Nephron (organoid): Measurements from ENCODE around the gene RGS12.

ENCODE experiments used
- H3K27ac Mint-ChIP-seq, 3 experiments: 2 replicates each; pipeline ENCODE4 v1.8.0; 2020; ENCODE audit warnings: mixed read lengths in 3 of 3, mild to moderate bottlenecking in 2 of 3, moderate library complexity in 1 of 3
- H3K27me3 Mint-ChIP-seq: 2 replicates; pipeline ENCODE4 v1.8.0; 2021; ENCODE audit warnings: low read depth, mild to moderate bottlenecking, moderate library complexity, mixed read lengths
- H3K36me3 Mint-ChIP-seq: 2 replicates; pipeline ENCODE4 v1.8.0; 2020; ENCODE audit warnings: low read depth, mixed read lengths
- H3K4me1 Mint-ChIP-seq: 2 replicates; pipeline ENCODE4 v1.8.0; 2020; ENCODE audit warnings: mixed read lengths
- H3K4me3 Mint-ChIP-seq, 3 experiments: 2 replicates each; pipeline ENCODE4 v1.8.0; 2020; ENCODE audit warnings: mild to moderate bottlenecking in 3 of 3, mixed read lengths in 3 of 3, moderate library complexity in 2 of 3
- H3K9me3 Mint-ChIP-seq: 2 replicates; pipeline ENCODE4 v1.8.0; 2020; ENCODE audit warnings: mixed read lengths
- CTCF ChIP-seq, 3 experiments: fragments of 200-600 bp; sonication (generic); IDR thresholded peaks; one replicate each; pipeline ENCODE4 v1.5.0; 2021; ENCODE audit warnings: antibody characterized with exemption in 3 of 3; ENCODE audit not compliant: unreplicated experiment in 3 of 3

Gene RGS12

DNA sequence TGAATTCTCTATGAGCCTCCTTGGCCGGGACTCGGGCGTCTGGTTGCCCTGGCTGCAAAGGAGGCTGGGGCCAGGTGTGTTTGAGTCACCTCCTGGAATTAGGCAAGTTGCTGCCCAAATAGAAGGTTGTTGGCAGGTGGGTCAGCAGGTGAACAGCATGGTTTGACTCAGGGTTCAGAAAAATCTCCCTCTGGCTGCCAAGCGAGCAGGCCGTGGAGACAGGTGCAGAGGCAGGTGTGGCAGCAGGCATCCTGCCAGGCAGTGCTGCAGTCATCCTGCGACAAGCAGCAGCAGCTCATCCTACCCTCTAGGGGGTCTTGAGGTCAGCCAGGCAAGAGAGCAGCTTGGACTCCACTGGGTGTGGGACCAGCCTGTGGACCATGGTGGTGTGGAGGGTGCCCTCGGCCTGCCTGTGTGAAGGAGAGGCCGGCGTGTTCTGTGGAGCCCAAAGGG, 35.7 kb upstream of the RGS12 start:
- Mint-ChIP-seq H3K9me3 (no peaks in the 10 kb centered on the region), H3K27ac (no peak overlapping the region), H3K4me3 (no peak overlapping the region), H3K36me3 (no peaks in the 10 kb centered on the region), H3K4me1 (no peaks in the 10 kb centered on the region), H3K27me3 (no peaks in the 10 kb centered on the region)
- no peak for TF ChIP-seq CTCF (IDR thresholded peaks at IDR 0.05; ENCODE audit: unreplicated experiment in 3 of 3)

GRCh38 chr4:3257556-3258482, 35.0 kb upstream of the RGS12 start:
- Mint-ChIP-seq H3K27me3 (no peaks in the 10 kb centered on the region), H3K4me1 (no peaks in the 10 kb centered on the region), H3K9me3 (no peaks in the 10 kb centered on the region), H3K27ac (no peak overlapping the region), H3K4me3 (no peak overlapping the region), H3K36me3 (no peaks in the 10 kb centered on the region)
- TF ChIP-seq CTCF (IDR thresholded peaks at IDR 0.05; ENCODE audit: unreplicated experiment in 3 of 3) = no peak

GRCh38 chr4:3261411-3262207, 31.2 kb upstream of the RGS12 start:
- no peak for TF ChIP-seq CTCF (IDR thresholded peaks at IDR 0.05; ENCODE audit: unreplicated experiment in 3 of 3)
- H3K4me3 Mint-ChIP-seq = no peak overlapping the region
- no peak overlapping the region for H3K27ac Mint-ChIP-seq
- no peaks in the 10 kb centered on the region for H3K4me1 Mint-ChIP-seq
- H3K27me3 Mint-ChIP-seq = peaks cover 4% of the 10 kb centered on the region
- no peaks in the 10 kb centered on the region for H3K9me3 Mint-ChIP-seq
- no peaks in the 10 kb centered on the region for H3K36me3 Mint-ChIP-seq

DNA sequence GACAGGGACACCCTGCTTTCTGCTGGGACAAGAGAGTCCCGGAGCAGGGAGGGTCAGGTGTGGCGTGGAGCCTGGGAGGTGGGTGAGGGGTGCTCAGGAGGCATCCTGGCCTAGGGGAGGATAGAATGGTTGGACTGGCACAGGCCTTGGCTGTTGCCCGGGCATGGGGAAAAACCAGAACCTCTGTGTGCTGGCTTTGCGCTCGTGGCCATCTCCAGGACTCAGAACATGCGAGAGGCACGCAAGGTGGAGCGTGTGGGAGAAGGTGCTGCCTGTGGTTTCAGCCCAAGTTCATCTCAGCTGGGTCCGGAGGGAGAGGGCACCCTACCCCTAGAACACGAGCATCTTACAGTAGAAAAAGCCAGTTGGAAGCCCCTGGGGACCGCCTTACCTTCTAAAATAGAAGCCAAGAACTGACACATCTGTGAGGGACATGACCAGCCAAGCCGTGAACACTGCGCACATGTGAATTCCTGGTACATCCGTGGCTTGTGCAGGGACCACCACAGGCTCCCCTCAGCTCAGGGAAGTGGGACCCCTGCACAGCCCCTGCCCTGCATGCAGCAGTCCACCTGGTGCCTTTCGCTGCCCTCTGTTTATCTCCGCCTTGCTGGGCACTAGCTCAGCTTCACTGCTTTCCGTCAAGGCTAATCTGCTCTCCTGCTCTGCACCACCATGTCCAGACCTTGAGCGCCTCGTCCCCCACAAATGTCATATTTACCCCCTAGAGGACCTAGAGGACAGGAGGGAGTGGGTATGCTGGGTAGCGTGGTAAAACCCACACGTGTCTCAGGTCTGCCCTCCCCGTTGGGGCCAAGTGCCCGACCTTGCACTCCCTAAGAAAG, 30.4 kb upstream of the RGS12 start:
- Mint-ChIP-seq H3K4me3 (no peak overlapping the region), H3K9me3 (no peaks in the 10 kb centered on the region)
- TF ChIP-seq CTCF (IDR thresholded peaks at IDR 0.05; ENCODE audit: unreplicated experiment in 3 of 3) = no peak

GRCh38 chr4:3263053-3263875, 29.6 kb upstream of the RGS12 start:
- Mint-ChIP-seq H3K27ac (no peak overlapping the region), H3K4me1 (no peaks in the 10 kb centered on the region), H3K4me3 (no peak overlapping the region), H3K36me3 (no peaks in the 10 kb centered on the region), H3K9me3 (no peaks in the 10 kb centered on the region), H3K27me3 (peaks cover 4% of the 10 kb centered on the region)
- TF ChIP-seq CTCF (IDR thresholded peaks at IDR 0.05; ENCODE audit: unreplicated experiment in 3 of 3) = no peak

More for the DNA sequence above, 30.4 kb upstream of the RGS12 start:
- H3K36me3 Mint-ChIP-seq = no peaks in the 10 kb centered on the region
- H3K27ac Mint-ChIP-seq = no peak overlapping the region
- no peaks in the 10 kb centered on the region for H3K4me1 Mint-ChIP-seq
- peaks cover 4% of the 10 kb centered on the region for H3K27me3 Mint-ChIP-seq
